Fibroblast of the aortic adventitia (primary cell): ENCODE results near the gene WDR36. TPM values are rescaled to one million over a fixed set of nuclear protein-coding genes. Genes with fewer than 3 reads are reported as not detected.
A peak's percentile ranks its signal among the peaks of the same experiment; 100 is the strongest.
"Not testable (repeated sequence)": the region's sequence is repeated elsewhere in the genome, so short reads cannot be mapped to it uniquely, and the experiment has no call there.

Experiments
- DNase-seq: peaks from one replicate; pipeline ENCODE4 v3.0.0-alpha.2; 2010; ENCODE audit warnings: low read depth
- H3K4me3 ChIP-seq: 2 replicates; pipeline ENCODE4 v1.5.1; 2011; ENCODE audit warnings: low read depth, mild to moderate bottlenecking, control low read depth, low read length, moderate library complexity
- total RNA-seq: library from RNA; depleted of rRNA; stranded (reverse); fragments of >200 nt; gene quantifications from 2 replicates; pipeline ENCODE4 v1.2.3, GENCODE V29; 2012; ENCODE audit warnings: low replicate concordance
- TF ChIP-seq, protein P1 (sequence below): IDR thresholded peaks from 2 replicates; pipeline ENCODE4 v1.5.1; 2011; ENCODE audit warnings: mild to moderate bottlenecking, low read length, control low read depth, inconsistent platforms; ENCODE audit not compliant: insufficient read depth

WDR36 gene
- total RNA-seq, 1 donor = 90.8 TPM

DNA sequence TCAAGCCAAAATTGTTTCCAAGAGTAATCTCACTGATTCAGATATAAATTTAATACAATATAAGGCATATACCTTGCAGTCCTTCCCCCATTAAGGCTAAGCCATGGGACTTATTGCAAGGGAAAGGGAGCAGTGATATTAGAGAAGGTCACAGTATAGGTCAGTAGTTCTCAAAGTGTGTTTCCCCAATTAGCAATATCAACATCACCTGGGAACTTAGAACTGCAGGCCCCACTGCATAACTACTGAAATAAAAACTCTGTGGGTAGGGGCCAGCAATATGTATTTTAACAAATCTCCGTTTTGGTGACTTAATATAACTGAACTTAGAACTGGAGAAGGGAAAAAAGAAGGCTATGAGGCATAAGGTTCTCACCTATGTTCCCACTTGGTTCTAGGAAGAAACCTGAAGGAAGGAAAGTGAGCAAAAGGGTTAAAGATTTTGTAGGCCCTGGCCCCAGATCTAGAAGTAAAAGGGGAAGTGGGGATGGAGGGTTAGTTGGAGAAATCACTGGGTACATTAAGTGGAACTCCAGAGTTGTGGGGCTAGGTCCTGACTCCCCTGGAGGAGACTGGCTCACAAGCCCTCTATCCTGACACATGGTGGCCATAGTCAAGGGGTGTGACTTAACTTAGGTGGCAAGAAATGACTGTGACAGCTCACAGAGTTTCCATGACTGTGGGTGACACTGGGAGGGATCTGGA, 40.7 kb downstream of the WDR36 start:
- no peak overlapping the region for H3K4me3 ChIP-seq
- DNase-seq = no peak
- TF ChIP-seq, protein P1, sequence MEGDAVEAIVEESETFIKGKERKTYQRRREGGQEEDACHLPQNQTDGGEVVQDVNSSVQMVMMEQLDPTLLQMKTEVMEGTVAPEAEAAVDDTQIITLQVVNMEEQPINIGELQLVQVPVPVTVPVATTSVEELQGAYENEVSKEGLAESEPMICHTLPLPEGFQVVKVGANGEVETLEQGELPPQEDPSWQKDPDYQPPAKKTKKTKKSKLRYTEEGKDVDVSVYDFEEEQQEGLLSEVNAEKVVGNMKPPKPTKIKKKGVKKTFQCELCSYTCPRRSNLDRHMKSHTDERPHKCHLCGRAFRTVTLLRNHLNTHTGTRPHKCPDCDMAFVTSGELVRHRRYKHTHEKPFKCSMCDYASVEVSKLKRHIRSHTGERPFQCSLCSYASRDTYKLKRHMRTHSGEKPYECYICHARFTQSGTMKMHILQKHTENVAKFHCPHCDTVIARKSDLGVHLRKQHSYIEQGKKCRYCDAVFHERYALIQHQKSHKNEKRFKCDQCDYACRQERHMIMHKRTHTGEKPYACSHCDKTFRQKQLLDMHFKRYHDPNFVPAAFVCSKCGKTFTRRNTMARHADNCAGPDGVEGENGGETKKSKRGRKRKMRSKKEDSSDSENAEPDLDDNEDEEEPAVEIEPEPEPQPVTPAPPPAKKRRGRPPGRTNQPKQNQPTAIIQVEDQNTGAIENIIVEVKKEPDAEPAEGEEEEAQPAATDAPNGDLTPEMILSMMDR = no peak

DNA sequence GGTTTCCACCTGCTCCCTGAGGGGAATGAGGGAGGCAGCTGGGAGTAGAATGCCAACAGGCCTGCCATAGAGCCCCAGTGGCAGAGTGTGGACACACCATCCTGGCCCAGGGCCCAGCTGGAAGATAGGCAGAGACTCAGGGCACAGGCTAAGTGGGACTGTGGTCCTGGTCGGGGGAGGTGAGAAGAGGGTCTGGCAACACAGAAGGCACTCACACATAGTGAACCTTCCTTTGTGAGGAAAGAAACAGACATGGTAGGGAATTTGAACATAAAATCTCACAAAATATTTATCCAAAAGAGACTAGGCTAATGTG, 41.2 kb downstream of the WDR36 start:
- H3K4me3 ChIP-seq = no peak overlapping the region
- TF ChIP-seq, protein P1 = no peak
- no peak for DNase-seq

DNA sequence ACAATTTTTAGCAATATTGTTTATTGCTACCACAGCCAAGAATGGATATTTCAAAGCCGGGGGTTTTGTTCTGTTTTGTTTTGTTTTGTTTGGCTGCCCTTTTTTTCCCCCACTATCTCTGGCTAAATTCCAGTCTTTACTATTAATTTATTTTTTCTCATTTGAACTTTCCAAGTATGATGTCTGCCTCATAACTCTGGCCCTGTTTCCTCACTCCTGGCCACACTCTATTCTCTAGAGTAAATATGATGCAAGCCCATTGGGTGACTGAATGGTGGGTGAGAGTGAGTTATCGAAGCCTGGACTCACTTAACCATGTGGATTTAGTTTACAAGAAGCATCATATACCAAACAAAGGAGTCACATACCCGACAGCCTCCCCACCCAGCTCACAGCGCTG, 41.9 kb downstream of the WDR36 start:
- TF ChIP-seq, protein P1 = no peak
- H3K4me3 ChIP-seq = no peak overlapping the region
- peak; percentile 93 for DNase-seq

DNA sequence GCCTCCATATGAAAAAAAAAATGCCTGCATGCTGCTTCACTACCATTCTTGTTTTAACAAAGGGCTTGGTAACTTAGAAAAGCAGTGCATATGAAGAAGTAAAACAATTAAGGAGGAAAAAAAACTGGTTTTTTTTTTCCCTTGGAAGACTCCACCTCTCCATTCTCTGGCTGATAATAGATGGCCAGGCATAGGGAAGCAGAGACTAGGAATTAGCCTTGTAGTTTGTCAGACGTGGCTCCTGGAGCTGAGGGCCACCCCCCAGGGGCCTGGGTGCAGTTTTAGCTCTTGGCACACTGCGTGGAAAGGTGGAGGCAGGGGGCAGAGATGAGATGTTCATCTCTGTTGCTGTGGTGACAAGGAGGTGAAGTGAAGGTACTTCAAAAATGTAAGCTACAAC, 42.7 kb downstream of the WDR36 start:
- H3K4me3 ChIP-seq = no peak overlapping the region
- DNase-seq = peak; percentile 27
- TF ChIP-seq, protein P1 = no peak

DNA sequence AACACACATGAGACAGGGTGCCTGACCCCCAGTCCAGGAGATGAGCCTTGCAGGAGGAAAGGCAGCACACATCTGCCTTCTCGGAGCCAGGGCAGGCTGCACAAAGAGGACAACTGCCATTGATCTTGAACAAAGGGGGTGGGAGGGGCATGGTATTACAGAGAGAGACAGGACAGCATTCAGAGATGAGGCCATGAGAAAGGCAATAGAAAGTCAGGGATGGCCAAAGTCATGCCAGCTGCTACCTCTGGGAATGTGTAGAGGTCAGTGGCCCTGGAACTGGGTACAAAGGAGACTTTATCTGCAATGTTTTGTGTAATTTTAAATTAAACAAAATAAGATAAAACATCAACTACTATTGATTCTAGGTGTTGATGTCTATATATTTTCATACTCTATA, 43.2 kb downstream of the WDR36 start:
- no peak overlapping the region for H3K4me3 ChIP-seq
- DNase-seq = no peak
- TF ChIP-seq, protein P1 = no peak

DNA sequence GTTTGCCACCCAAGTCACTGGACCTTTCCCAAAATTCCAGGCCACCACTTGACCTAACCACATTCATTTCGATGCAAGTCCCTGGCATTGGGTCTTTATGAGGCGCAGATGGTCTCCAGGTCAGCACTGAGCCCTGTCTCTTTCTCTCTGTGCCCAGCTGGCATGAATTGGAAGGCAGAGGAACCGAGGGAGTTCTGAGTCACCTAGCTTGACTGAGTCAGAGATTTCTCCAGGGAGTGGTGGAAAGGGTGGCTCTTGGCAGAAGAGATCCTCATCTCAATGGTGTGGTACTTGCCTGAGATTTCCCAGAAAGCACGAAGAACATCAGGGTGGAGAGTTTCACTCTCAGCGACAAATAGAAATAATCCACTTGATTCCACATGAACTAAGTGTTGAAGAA, 43.8 kb downstream of the WDR36 start:
- peak; percentile 60 for DNase-seq
- no peak overlapping the region for H3K4me3 ChIP-seq
- TF ChIP-seq, protein P1 = no peak

DNA sequence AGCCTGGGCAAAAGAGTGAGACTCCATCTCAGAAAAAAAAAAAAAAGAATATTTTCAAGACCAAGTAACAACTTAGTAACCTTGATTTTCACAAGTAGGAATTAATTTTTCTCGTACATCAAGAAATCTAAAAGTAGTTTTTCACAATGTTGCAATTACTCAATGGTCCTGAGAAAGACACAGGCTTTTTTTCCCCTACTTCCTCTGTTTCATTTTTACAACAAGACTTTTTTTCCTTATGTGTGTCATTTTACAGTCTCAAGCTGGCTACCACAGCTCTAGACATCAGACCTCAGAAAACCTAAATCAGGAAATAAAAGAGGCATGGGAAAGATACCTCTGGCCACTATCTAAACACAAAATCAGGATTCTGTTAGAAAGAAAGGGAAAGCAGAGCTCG, 45.9 kb downstream of the WDR36 start:
- no peak overlapping the region for H3K4me3 ChIP-seq
- TF ChIP-seq, protein P1 = no peak
- DNase-seq = no peak

DNA sequence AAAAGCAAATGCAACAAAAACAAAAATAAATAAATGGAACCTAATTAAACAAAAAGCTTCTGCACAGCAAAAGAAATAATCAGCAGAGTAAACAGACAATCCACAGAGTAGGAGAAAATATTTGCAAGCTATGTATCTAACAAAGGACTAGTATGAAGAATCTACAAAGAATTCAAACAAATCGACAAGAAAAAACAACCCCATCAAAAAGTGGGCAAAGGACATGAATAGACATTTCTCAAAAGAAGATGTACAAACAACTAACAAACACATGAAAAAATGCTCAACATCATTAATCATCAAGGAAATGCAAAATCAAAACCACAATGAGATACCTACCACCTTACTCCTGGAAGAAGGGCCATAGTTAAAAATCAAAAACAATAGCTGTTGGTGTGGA, 49.3 kb downstream of the WDR36 start:
- H3K4me3 ChIP-seq, DNase-seq: not testable (repeated sequence)
